ENCODE data around the gene MAGI2. TPM values are rescaled to one million over a fixed set of nuclear protein-coding genes. Genes with fewer than 3 reads are reported as not detected.

MAGI2 gene
- total RNA-seq, 1 experiment from 2014 or later: 0.22 TPM

DNA sequence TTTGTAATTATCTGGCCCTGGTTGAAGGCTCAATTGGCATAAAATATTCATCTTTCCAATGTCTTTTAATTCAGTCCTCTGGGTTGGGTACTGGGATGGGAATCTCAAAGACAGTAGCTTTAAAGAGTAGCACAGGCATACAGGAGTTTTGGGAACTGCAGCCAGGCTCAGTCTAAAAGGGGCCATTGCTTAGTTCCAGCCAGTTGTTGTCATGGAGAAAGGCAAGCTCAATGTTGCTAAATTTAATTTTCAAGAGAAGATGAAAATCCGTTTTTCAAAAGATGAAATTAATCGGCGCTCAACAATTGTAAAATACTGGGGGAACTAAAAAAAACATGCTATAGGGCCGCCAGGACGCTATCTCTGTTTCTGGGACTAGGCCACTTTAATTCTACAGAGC, 1279.8 kb downstream of the MAGI2 start:
- intact Hi-C loops (cut with micrococcal nuclease): no loop called here
- H2AFZ ChIP-seq (ENCODE audit: low read depth, low read length, poor library complexity, severe bottlenecking): no peak overlapping the region
- no peak for TF ChIP-seq POLR2A (IDR thresholded peaks at IDR 0.05; ENCODE audit: borderline replicate concordance, extremely low read depth, insufficient read depth, insufficient read length)
- TF ChIP-seq ELF1 (IDR thresholded peaks at IDR 0.05; ENCODE audit: borderline replicate concordance, low read depth): no peak
- no peak for TF ChIP-seq FOSL1 (IDR thresholded peaks at IDR 0.05; ENCODE audit: low read depth)
- TF ChIP-seq, protein P1, sequence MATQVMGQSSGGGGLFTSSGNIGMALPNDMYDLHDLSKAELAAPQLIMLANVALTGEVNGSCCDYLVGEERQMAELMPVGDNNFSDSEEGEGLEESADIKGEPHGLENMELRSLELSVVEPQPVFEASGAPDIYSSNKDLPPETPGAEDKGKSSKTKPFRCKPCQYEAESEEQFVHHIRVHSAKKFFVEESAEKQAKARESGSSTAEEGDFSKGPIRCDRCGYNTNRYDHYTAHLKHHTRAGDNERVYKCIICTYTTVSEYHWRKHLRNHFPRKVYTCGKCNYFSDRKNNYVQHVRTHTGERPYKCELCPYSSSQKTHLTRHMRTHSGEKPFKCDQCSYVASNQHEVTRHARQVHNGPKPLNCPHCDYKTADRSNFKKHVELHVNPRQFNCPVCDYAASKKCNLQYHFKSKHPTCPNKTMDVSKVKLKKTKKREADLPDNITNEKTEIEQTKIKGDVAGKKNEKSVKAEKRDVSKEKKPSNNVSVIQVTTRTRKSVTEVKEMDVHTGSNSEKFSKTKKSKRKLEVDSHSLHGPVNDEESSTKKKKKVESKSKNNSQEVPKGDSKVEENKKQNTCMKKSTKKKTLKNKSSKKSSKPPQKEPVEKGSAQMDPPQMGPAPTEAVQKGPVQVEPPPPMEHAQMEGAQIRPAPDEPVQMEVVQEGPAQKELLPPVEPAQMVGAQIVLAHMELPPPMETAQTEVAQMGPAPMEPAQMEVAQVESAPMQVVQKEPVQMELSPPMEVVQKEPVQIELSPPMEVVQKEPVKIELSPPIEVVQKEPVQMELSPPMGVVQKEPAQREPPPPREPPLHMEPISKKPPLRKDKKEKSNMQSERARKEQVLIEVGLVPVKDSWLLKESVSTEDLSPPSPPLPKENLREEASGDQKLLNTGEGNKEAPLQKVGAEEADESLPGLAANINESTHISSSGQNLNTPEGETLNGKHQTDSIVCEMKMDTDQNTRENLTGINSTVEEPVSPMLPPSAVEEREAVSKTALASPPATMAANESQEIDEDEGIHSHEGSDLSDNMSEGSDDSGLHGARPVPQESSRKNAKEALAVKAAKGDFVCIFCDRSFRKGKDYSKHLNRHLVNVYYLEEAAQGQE (IDR thresholded peaks at IDR 0.05; ENCODE audit: low read depth): no peak
- no peak for TF ChIP-seq CBX3 (IDR thresholded peaks at IDR 0.05; ENCODE audit: low read depth)
- TF ChIP-seq ZNF274 (IDR thresholded peaks at IDR 0.05; ENCODE audit: low read depth, low read length): no peak
- no peak for TF ChIP-seq SRF (IDR thresholded peaks at IDR 0.05; ENCODE audit: low read depth)
- TF ChIP-seq, protein P2, sequence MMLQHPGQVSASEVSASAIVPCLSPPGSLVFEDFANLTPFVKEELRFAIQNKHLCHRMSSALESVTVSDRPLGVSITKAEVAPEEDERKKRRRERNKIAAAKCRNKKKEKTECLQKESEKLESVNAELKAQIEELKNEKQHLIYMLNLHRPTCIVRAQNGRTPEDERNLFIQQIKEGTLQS (IDR thresholded peaks at IDR 0.05): no peak
- no peak for TF ChIP-seq YY1 (IDR thresholded peaks at IDR 0.05; ENCODE audit: extremely low read depth, insufficient replicate concordance, low read depth, low read length)
- no peak for TF ChIP-seq EZH2 (IDR thresholded peaks at IDR 0.05)
- no peak for TF ChIP-seq CEBPB (IDR thresholded peaks at IDR 0.05; ENCODE audit: low read depth)
- no peak for TF ChIP-seq EZH2phosphoT487 (IDR thresholded peaks at IDR 0.05; ENCODE audit: borderline replicate concordance)
- TF ChIP-seq, protein P3, sequence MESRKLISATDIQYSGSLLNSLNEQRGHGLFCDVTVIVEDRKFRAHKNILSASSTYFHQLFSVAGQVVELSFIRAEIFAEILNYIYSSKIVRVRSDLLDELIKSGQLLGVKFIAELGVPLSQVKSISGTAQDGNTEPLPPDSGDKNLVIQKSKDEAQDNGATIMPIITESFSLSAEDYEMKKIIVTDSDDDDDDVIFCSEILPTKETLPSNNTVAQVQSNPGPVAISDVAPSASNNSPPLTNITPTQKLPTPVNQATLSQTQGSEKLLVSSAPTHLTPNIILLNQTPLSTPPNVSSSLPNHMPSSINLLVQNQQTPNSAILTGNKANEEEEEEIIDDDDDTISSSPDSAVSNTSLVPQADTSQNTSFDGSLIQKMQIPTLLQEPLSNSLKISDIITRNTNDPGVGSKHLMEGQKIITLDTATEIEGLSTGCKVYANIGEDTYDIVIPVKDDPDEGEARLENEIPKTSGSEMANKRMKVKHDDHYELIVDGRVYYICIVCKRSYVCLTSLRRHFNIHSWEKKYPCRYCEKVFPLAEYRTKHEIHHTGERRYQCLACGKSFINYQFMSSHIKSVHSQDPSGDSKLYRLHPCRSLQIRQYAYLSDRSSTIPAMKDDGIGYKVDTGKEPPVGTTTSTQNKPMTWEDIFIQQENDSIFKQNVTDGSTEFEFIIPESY (IDR thresholded peaks at IDR 0.05; ENCODE audit: extremely low read depth, insufficient replicate concordance, low read length): no peak
- TF ChIP-seq, protein P4, sequence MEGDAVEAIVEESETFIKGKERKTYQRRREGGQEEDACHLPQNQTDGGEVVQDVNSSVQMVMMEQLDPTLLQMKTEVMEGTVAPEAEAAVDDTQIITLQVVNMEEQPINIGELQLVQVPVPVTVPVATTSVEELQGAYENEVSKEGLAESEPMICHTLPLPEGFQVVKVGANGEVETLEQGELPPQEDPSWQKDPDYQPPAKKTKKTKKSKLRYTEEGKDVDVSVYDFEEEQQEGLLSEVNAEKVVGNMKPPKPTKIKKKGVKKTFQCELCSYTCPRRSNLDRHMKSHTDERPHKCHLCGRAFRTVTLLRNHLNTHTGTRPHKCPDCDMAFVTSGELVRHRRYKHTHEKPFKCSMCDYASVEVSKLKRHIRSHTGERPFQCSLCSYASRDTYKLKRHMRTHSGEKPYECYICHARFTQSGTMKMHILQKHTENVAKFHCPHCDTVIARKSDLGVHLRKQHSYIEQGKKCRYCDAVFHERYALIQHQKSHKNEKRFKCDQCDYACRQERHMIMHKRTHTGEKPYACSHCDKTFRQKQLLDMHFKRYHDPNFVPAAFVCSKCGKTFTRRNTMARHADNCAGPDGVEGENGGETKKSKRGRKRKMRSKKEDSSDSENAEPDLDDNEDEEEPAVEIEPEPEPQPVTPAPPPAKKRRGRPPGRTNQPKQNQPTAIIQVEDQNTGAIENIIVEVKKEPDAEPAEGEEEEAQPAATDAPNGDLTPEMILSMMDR (IDR thresholded peaks at IDR 0.05 in 2 of 3, conservative IDR thresholded peaks at IDR 0.05 in 1 of 3; ENCODE audit: borderline replicate concordance in 1 of 3, insufficient read depth in 1 of 3, low read depth in 2 of 3, low read length in 2 of 3): no peak
- TF ChIP-seq ZFX (IDR thresholded peaks at IDR 0.05): no peak
- no peak for TF ChIP-seq SP1 (IDR thresholded peaks at IDR 0.05; ENCODE audit: low read depth)
- TF ChIP-seq EGR1 (IDR thresholded peaks at IDR 0.05; ENCODE audit: low read depth): no peak
- TF ChIP-seq SIN3A (IDR thresholded peaks at IDR 0.05; ENCODE audit: low read depth): no peak
- TF ChIP-seq, protein P5, sequence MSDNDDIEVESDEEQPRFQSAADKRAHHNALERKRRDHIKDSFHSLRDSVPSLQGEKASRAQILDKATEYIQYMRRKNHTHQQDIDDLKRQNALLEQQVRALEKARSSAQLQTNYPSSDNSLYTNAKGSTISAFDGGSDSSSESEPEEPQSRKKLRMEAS (IDR thresholded peaks at IDR 0.05): no peak
- no peak for DNase-seq (ENCODE audit: low read depth, low spot score)
- H3K4me3 ChIP-seq (replicated peaks in 1 of 2; ENCODE audit: low read depth in 1 of 2, low read length in 2 of 2): no peak overlapping the region
- ATAC-seq: no peak
- H3K27me3 ChIP-seq (ENCODE audit: insufficient read depth, low read length): peaks cover 80% of the 10 kb centered on the region
- H4K20me1 ChIP-seq (ENCODE audit: insufficient read depth): no peaks in the 10 kb centered on the region
- no peak overlapping the region for H3K4me2 ChIP-seq (ENCODE audit: low read length)
- BruUV-seq (replicated peaks): no TSS peak
- POLR2A ChIA-PET: no interaction called here
- no peaks in the 10 kb centered on the region for H3K9me2 ChIP-seq (ENCODE audit: insufficient read depth)
- RAD21 ChIA-PET (ENCODE audit: low non-redundant PET in 1 of 2, low total read pairs in 2 of 2, uncharacterized antibody in 2 of 2, unreplicated experiment in 2 of 2): no interaction called here
- no peaks in the 10 kb centered on the region for H3K4me1 ChIP-seq (ENCODE audit: control insufficient read depth in 1 of 2, insufficient read depth in 2 of 2, low read length in 2 of 2)
- no peak overlapping the region for H3K9ac ChIP-seq (ENCODE audit: low read length)
- no peaks in the 10 kb centered on the region for H3K36me3 ChIP-seq (ENCODE audit: control insufficient read depth in 1 of 2, insufficient read depth in 2 of 2, low read length in 2 of 2)
- H3K9me3 ChIP-seq (ENCODE audit: control insufficient read depth in 1 of 2, insufficient read depth in 1 of 2, low read depth in 1 of 2, low read length in 2 of 2): no peaks in the 10 kb centered on the region
- H3K27ac ChIP-seq (ENCODE audit: low read depth, low read length): no peak overlapping the region
- CTCF ChIA-PET: no interaction called here
- H3K79me2 ChIP-seq (ENCODE audit: insufficient read depth, low read length): no peaks in the 10 kb centered on the region
